ENCODE data around the gene CROCC2. TPM values are rescaled to one million over a fixed set of nuclear protein-coding genes. Genes with fewer than 3 reads are reported as not detected.

CROCC2 gene
- total and polyA plus RNA-seq, 10 of the 15 experiments (the other 5 are each of a cell fraction or from before 2014, with no cell fraction given) = not detected

DNA sequence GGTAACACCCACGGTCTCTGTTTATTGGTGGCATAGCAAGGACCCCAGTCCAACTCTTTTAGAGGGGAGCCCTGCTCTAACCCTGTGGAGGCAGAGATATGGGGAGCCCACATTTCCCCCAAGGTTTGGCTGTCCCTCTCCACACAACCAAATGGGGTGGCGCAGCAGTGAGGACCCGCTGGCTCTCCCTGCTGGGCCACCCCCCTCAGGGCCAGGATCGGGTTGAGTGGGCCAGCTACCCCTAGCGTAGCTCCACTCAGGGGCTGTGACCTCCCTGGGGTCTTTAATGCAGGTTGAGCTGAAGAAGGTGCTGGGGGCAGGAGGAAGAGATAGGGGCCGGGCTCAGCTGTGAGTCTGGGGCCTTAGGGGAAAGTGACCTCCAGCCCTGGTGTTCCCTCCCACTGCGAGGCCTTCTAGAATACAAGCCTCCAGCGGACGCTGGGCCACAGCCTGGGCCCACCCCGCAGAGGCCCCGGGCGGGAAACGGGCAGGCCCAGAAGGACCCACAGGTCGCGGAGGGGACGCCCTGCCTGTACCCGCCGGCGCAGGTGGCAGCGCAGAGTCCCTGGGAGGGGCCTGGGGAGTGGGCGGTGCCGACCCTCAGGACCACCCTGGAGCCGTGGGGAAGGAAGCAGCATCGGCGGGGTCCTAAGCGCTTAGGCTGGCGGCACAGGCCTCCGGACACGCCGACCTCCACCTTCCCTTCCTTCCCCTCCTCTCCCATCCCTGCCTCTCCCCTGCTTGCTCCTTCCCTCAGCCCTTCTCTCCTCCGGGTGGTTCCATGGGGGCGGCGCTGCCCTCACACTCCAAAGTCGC, 9.6 kb downstream of the CROCC2 start:
- WGBS (ENCODE audit: insufficient coverage, insufficient replicate concordance, low lambda C conversion rate, missing lambda C conversion rate) = 8% methylated on average over 23 of the region's 34 CpGs
- ATAC-seq (no peak; the same call in 2 of the 3 replicates), DNase-seq (ENCODE audit: low read depth, low spot score) (no peak), FAIRE-seq (no peak)
- BruUV-seq (replicated peaks) = no TSS peak
- CTCF ChIA-PET = interaction anchor here (0.6 to 1.7 kb wide), 4 partner anchors 18 to 309 kb away, joined by 3 to 6 read pairs (median 3); no protein-coding TSS in a partner anchor
- intact Hi-C loops (cut with micrococcal nuclease; ENCODE audit: unreplicated experiment) (loop anchor here (2.0 kb wide), 1 partner anchor 73 kb away; no protein-coding TSS in a partner anchor), in situ Hi-C loops (cut with MboI) (no loop called here)
- RAD21 ChIA-PET (ENCODE audit: unreplicated experiment) = no interaction called here
- SMC1A ChIA-PET (ENCODE audit: uncharacterized antibody, unreplicated experiment) = interaction anchor here (1.5 kb wide), 1 partner anchor 235 kb away, joined by 4 read pairs; the partner anchor contains the start of gene PPP1R7
- no peaks in the 10 kb centered on the region for H3K4me1 ChIP-seq (ENCODE audit: control insufficient read depth, insufficient read depth, low read length)
- H3K4me2 ChIP-seq (ENCODE audit: control insufficient read depth, insufficient read depth) = no peak overlapping the region
- H3K27me3 ChIP-seq (replicated peaks in 1 of 2; ENCODE audit: control insufficient read depth in 2 of 2, insufficient read depth in 2 of 2, low read length in 1 of 2) = peaks cover 0 to 3% of the 10 kb centered on the region in 2 experiments
- H3K4me3 ChIP-seq = no peak overlapping the region
- H3K9me3 ChIP-seq (replicated peaks; ENCODE audit: control insufficient read depth, insufficient read depth, low read length) = no peaks in the 10 kb centered on the region
- H3K27ac ChIP-seq (ENCODE audit: control insufficient read depth, insufficient read depth) = no peak overlapping the region
- H3K36me3 ChIP-seq (ENCODE audit: control insufficient read depth in 2 of 2, insufficient read depth in 2 of 2, low read length in 1 of 2) = no peaks in the 10 kb centered on the region
- POLR2A ChIA-PET = no interaction called here
- no peaks in the 10 kb centered on the region for H4K20me1 ChIP-seq (ENCODE audit: control insufficient read depth, insufficient read depth)
- H3K9ac ChIP-seq (ENCODE audit: control insufficient read depth, insufficient read depth, low read length) = no peak overlapping the region
- H3K79me2 ChIP-seq (ENCODE audit: control insufficient read depth, insufficient read depth, low read length) = no peaks in the 10 kb centered on the region
- no peak overlapping the region for H2AFZ ChIP-seq (ENCODE audit: control insufficient read depth, low read depth, low read length)
- TF ChIP-seq, protein P1, sequence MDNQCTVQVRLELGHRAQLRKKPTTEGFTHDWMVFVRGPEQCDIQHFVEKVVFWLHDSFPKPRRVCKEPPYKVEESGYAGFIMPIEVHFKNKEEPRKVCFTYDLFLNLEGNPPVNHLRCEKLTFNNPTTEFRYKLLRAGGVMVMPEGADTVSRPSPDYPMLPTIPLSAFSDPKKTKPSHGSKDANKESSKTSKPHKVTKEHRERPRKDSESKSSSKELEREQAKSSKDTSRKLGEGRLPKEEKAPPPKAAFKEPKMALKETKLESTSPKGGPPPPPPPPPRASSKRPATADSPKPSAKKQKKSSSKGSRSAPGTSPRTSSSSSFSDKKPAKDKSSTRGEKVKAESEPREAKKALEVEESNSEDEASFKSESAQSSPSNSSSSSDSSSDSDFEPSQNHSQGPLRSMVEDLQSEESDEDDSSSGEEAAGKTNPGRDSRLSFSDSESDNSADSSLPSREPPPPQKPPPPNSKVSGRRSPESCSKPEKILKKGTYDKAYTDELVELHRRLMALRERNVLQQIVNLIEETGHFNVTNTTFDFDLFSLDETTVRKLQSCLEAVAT (IDR thresholded peaks at IDR 0.05) = no peak
- TF ChIP-seq CBFB (IDR thresholded peaks at IDR 0.05; ENCODE audit: low read depth) (no peak), PAX8 (IDR thresholded peaks at IDR 0.05) (no peak), PAX5 (IDR thresholded peaks at IDR 0.05; ENCODE audit: borderline replicate concordance, low read depth, low read length) (no peak), NR2C1 (IDR thresholded peaks at IDR 0.05) (no peak), BACH1 (IDR thresholded peaks at IDR 0.05; ENCODE audit: borderline replicate concordance) (no peak), STAT1 (conservative IDR thresholded peaks at IDR 0.05) (no peak), MYC (IDR thresholded peaks at IDR 0.05; ENCODE audit: insufficient read depth, insufficient read length, insufficient replicate concordance, low read length, severe bottlenecking) (no peak), NBN (IDR thresholded peaks at IDR 0.05) (no peak), MEF2A (IDR thresholded peaks at IDR 0.05; ENCODE audit: insufficient read depth, low read depth, low read length) (no peak), ASH2L (IDR thresholded peaks at IDR 0.05; ENCODE audit: borderline replicate concordance, low read depth) (no peak), NR2F1 (conservative IDR thresholded peaks at IDR 0.05) (no peak), ZNF384 (IDR thresholded peaks at IDR 0.05; ENCODE audit: borderline replicate concordance, low read depth, low read length) (no peak), IKZF2 (IDR thresholded peaks at IDR 0.05) (no peak), SMAD5 (IDR thresholded peaks at IDR 0.05; ENCODE audit: low read depth) (no peak)
- TF ChIP-seq, protein P2, sequence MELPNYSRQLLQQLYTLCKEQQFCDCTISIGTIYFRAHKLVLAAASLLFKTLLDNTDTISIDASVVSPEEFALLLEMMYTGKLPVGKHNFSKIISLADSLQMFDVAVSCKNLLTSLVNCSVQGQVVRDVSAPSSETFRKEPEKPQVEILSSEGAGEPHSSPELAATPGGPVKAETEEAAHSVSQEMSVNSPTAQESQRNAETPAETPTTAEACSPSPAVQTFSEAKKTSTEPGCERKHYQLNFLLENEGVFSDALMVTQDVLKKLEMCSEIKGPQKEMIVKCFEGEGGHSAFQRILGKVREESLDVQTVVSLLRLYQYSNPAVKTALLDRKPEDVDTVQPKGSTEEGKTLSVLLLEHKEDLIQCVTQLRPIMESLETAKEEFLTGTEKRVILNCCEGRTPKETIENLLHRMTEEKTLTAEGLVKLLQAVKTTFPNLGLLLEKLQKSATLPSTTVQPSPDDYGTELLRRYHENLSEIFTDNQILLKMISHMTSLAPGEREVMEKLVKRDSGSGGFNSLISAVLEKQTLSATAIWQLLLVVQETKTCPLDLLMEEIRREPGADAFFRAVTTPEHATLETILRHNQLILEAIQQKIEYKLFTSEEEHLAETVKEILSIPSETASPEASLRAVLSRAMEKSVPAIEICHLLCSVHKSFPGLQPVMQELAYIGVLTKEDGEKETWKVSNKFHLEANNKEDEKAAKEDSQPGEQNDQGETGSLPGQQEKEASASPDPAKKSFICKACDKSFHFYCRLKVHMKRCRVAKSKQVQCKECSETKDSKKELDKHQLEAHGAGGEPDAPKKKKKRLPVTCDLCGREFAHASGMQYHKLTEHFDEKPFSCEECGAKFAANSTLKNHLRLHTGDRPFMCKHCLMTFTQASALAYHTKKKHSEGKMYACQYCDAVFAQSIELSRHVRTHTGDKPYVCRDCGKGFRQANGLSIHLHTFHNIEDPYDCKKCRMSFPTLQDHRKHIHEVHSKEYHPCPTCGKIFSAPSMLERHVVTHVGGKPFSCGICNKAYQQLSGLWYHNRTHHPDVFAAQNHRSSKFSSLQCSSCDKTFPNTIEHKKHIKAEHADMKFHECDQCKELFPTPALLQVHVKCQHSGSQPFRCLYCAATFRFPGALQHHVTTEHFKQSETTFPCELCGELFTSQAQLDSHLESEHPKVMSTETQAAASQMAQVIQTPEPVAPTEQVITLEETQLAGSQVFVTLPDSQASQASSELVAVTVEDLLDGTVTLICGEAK (IDR thresholded peaks at IDR 0.05; ENCODE audit: borderline replicate concordance) = no peak

Measured in GM12878 (cell line).